ENCODE data around the gene MAST4. TPM values are rescaled to one million over a fixed set of nuclear protein-coding genes. Genes with fewer than 3 reads are reported as not detected.
"Not testable (repeated sequence)": the region's sequence is repeated elsewhere in the genome, so short reads cannot be mapped to it uniquely, and the experiment has no call there.

Gene MAST4
- total and polyA plus RNA-seq, 2 donors (not counting 1 experiment from before 2014, with no cell fraction given): 2.5 to 57.1 TPM

- Histone ChIP-seq H3K36me3 (replicated peaks in 1 of 2; ENCODE audit: control extremely low read depth in 1 of 2, control insufficient read depth in 1 of 2, extremely low read depth in 1 of 2, insufficient read depth in 2 of 2, low read length in 1 of 2) (no peaks in the 10 kb centered on the region), H3K79me2 (ENCODE audit: control insufficient read depth, insufficient read depth, low read length) (no peaks in the 10 kb centered on the region), H3K27me3 (replicated peaks in 1 of 4; ENCODE audit: control extremely low read depth in 1 of 4, control insufficient read depth in 3 of 4, insufficient read depth in 4 of 4, low read length in 3 of 4) (no peaks in the 10 kb centered on the region), H3K4me2 (replicated peaks; ENCODE audit: low read depth, low read length, poor library complexity, severe bottlenecking) (no peak overlapping the region), H3K27ac (ENCODE audit: low read length in 2 of 2) (no peak overlapping the region), H3K4me3 (ENCODE audit: control extremely low read depth in 1 of 5, extremely low read depth in 1 of 5, insufficient read depth in 1 of 5, low read depth in 2 of 5, low read length in 4 of 5) (no peak overlapping the region), H3K9ac (ENCODE audit: low read length) (no peak overlapping the region), H4K20me1 (ENCODE audit: control insufficient read depth, insufficient read depth, low read length, poor library complexity, severe bottlenecking) (no peaks in the 10 kb centered on the region), H3K9me3 (ENCODE audit: control extremely low read depth in 1 of 3, control insufficient read depth in 2 of 3, insufficient read depth in 1 of 3, low read length in 2 of 3) (no peaks in the 10 kb centered on the region), H2AFZ (ENCODE audit: insufficient read depth, low read depth, low read length, poor library complexity, severe bottlenecking) (no peak overlapping the region), H3K4me1 (ENCODE audit: control insufficient read depth in 2 of 2, insufficient read depth in 2 of 2, low read length in 2 of 2) (no peaks in the 10 kb centered on the region)
- no peaks in the 10 kb centered on the region for H3K27me3 Mint-ChIP-seq
- H3K9me3 Mint-ChIP-seq (ENCODE audit: insufficient read depth): no peaks in the 10 kb centered on the region
- H3K4me1 Mint-ChIP-seq: no peaks in the 10 kb centered on the region
- no peak overlapping the region for H3K27ac Mint-ChIP-seq
- WGBS (ENCODE audit: insufficient coverage): no CpG with 5 or more reads among the region's 5 CpGs
- CTCF ChIA-PET: no interaction called here
- H3K4me3 Mint-ChIP-seq: no peak overlapping the region
- ATAC-seq (ENCODE audit: low read depth): no peak
- POLR2A ChIA-PET: no interaction called here
- TF ChIP-seq, protein P1, sequence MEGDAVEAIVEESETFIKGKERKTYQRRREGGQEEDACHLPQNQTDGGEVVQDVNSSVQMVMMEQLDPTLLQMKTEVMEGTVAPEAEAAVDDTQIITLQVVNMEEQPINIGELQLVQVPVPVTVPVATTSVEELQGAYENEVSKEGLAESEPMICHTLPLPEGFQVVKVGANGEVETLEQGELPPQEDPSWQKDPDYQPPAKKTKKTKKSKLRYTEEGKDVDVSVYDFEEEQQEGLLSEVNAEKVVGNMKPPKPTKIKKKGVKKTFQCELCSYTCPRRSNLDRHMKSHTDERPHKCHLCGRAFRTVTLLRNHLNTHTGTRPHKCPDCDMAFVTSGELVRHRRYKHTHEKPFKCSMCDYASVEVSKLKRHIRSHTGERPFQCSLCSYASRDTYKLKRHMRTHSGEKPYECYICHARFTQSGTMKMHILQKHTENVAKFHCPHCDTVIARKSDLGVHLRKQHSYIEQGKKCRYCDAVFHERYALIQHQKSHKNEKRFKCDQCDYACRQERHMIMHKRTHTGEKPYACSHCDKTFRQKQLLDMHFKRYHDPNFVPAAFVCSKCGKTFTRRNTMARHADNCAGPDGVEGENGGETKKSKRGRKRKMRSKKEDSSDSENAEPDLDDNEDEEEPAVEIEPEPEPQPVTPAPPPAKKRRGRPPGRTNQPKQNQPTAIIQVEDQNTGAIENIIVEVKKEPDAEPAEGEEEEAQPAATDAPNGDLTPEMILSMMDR (IDR thresholded peaks at IDR 0.05): no peak
- no peak for TF ChIP-seq EZH2 (IDR thresholded peaks at IDR 0.05; ENCODE audit: borderline replicate concordance, insufficient read depth, low read depth, low read length, poor library complexity, severe bottlenecking)
- DNase-seq: no peak
- intact Hi-C loops (cut with micrococcal nuclease): no loop called here
These were observed 93.5 kb downstream of the MAST4 start for GRCh38 chr5:66689522-66690220.

- Histone ChIP-seq H3K4me3 (ENCODE audit: control extremely low read depth in 1 of 5, extremely low read depth in 1 of 5, insufficient read depth in 1 of 5, low read depth in 2 of 5, low read length in 4 of 5) (no peak overlapping the region), H4K20me1 (ENCODE audit: control insufficient read depth, insufficient read depth, low read length, poor library complexity, severe bottlenecking) (no peaks in the 10 kb centered on the region), H3K9me3 (ENCODE audit: control extremely low read depth in 1 of 3, control insufficient read depth in 2 of 3, insufficient read depth in 1 of 3, low read length in 2 of 3) (peaks cover 0 to 3% (median 3%) of the 10 kb centered on the region in 3 donors), H3K4me2 (replicated peaks; ENCODE audit: low read depth, low read length, poor library complexity, severe bottlenecking) (no peak overlapping the region), H3K9ac (ENCODE audit: low read length) (no peak overlapping the region), H3K4me1 (ENCODE audit: control insufficient read depth in 2 of 2, insufficient read depth in 2 of 2, low read length in 2 of 2) (no peaks in the 10 kb centered on the region), H3K79me2 (ENCODE audit: control insufficient read depth, insufficient read depth, low read length) (no peaks in the 10 kb centered on the region), H3K36me3 (replicated peaks in 1 of 2; ENCODE audit: control extremely low read depth in 1 of 2, control insufficient read depth in 1 of 2, extremely low read depth in 1 of 2, insufficient read depth in 2 of 2, low read length in 1 of 2) (no peaks in the 10 kb centered on the region), H3K27ac (ENCODE audit: low read length in 2 of 2) (no peak overlapping the region), H3K27me3 (replicated peaks in 1 of 4; ENCODE audit: control extremely low read depth in 1 of 4, control insufficient read depth in 3 of 4, insufficient read depth in 4 of 4, low read length in 3 of 4) (no peaks in the 10 kb centered on the region), H2AFZ (ENCODE audit: insufficient read depth, low read depth, low read length, poor library complexity, severe bottlenecking) (no peak overlapping the region)
- Mint-ChIP-seq H3K4me1 (no peaks in the 10 kb centered on the region), H3K27ac (no peak overlapping the region), H3K4me3 (no peak overlapping the region), H3K27me3 (no peaks in the 10 kb centered on the region), H3K9me3 (ENCODE audit: insufficient read depth) (peaks cover 2% of the 10 kb centered on the region)
- ATAC-seq (ENCODE audit: low read depth) (no peak), DNase-seq (no peak)
- intact Hi-C loops (cut with micrococcal nuclease): no loop called here
- CTCF ChIA-PET: no interaction called here
- WGBS (ENCODE audit: insufficient coverage): 91% methylated on average over 3 of the region's 3 CpGs
- POLR2A ChIA-PET: no interaction called here
- no peak for TF ChIP-seq EZH2 (IDR thresholded peaks at IDR 0.05; ENCODE audit: borderline replicate concordance, insufficient read depth, low read depth, low read length, poor library complexity, severe bottlenecking)
These were observed 97.8 kb downstream of the MAST4 start for GRCh38 chr5:66694036-66694435.

- H3K4me3 Mint-ChIP-seq; H4K20me1 ChIP-seq (ENCODE audit: control insufficient read depth, insufficient read depth, low read length, poor library complexity, severe bottlenecking); H3K9me3 ChIP-seq (ENCODE audit: control extremely low read depth in 1 of 3, control insufficient read depth in 2 of 3, insufficient read depth in 1 of 3, low read length in 2 of 3); H3K27me3 ChIP-seq (replicated peaks in 1 of 4; ENCODE audit: control extremely low read depth in 1 of 4, control insufficient read depth in 3 of 4, insufficient read depth in 4 of 4, low read length in 3 of 4); ATAC-seq (ENCODE audit: low read depth); H3K4me3 ChIP-seq (ENCODE audit: control extremely low read depth in 1 of 5, extremely low read depth in 1 of 5, insufficient read depth in 1 of 5, low read depth in 2 of 5, low read length in 4 of 5); H3K79me2 ChIP-seq (ENCODE audit: control insufficient read depth, insufficient read depth, low read length); DNase-seq; H3K27ac ChIP-seq (ENCODE audit: low read length in 2 of 2); H3K27ac Mint-ChIP-seq; H3K9ac ChIP-seq (ENCODE audit: low read length); H3K27me3 Mint-ChIP-seq; H3K36me3 ChIP-seq (replicated peaks in 1 of 2; ENCODE audit: control extremely low read depth in 1 of 2, control insufficient read depth in 1 of 2, extremely low read depth in 1 of 2, insufficient read depth in 2 of 2, low read length in 1 of 2); H3K4me1 ChIP-seq (ENCODE audit: control insufficient read depth in 2 of 2, insufficient read depth in 2 of 2, low read length in 2 of 2); H3K4me2 ChIP-seq (replicated peaks; ENCODE audit: low read depth, low read length, poor library complexity, severe bottlenecking); POLR2A ChIA-PET; CTCF ChIA-PET; intact Hi-C loops (cut with micrococcal nuclease); H2AFZ ChIP-seq (ENCODE audit: insufficient read depth, low read depth, low read length, poor library complexity, severe bottlenecking); H3K4me1 Mint-ChIP-seq; H3K9me3 Mint-ChIP-seq (ENCODE audit: insufficient read depth): not testable (repeated sequence)
- 80% methylated on average over 1 of the region's 2 CpGs for WGBS (ENCODE audit: insufficient coverage)
These were observed 99.6 kb downstream of the MAST4 start for GRCh38 chr5:66695840-66696239.

Data from B cell (primary cell).